ENCODE data around the gene OR10K2.
"Not testable (repeated sequence)": the region's sequence is repeated elsewhere in the genome, so short reads cannot be mapped to it uniquely, and the experiment has no call there.

The OR10K2 gene, protein sequence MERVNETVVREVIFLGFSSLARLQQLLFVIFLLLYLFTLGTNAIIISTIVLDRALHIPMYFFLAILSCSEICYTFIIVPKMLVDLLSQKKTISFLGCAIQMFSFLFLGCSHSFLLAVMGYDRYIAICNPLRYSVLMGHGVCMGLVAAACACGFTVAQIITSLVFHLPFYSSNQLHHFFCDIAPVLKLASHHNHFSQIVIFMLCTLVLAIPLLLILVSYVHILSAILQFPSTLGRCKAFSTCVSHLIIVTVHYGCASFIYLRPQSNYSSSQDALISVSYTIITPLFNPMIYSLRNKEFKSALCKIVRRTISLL

DNA sequence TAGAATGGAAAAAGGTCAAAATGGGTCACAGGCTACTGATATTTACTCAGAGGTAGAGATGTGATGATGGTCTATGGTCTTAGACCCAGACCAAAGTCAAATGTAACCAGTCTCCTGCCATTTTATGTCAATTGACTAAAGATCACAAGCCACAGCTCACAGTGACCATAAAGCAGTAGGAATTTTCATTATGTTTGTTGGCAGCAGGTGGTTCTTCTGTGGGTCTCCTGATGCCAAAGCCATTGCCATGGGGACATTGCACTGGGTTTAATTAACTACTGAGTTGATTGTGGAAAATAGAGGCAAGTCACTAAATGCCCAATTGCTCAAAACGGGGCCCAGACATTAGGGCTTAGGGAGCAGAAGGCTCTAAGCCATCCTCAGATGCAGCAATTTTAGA lies at the start of gene OR10K2:
Gene OR10K2 (minus strand): TSS at position 101 of the 400 bp plus-strand sequence. CDS start 5,371 bp downstream, outside the sequence.
- no peak for DNase-seq

DNA sequence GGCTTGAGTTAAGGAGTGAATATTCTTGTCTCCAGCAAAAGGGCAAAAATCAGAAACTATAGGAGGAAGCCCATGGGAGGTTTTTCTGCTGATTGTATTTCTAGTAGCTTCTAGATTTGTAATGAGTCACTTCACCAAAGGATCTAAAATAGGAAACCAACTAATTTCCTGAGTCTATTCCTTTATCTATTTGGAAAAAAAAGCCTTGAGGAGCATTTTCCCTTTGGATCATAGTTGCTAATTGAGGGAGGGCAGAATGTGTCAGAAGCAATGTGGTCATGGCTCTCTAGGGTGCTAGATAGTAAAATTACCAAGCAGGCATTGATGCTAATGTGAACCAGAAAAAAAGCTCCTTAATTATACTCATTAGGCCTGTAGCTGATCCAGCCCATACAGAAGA lies 45.9 kb upstream of the OR10K2 start, which contains the start of gene OR10R2:
Gene OR10R2 (plus strand): TSS at position 301 of the 400 bp plus-strand sequence. CDS start 106 bp downstream, outside the sequence.
- no peak for DNase-seq

DNA sequence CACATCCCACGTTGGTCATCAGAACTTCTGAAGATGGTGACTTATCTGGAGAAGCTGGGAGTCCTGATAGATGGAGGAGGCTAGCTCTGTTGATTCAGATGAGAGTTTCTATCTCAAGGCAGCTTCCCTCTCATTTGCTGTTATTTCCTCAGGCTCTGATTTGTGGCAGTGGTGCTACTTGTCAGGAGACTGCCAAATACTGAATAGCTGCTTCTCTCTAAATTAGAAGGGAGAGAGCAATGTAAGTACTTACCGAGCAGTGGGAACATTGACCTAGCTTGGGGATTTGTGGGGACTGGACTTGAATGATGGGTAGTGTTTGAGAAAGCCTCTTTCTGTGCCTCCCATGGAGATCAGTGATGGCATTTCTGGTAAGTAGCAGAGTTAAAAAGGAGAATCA lies 35.5 kb upstream of the OR10K2 start, which contains the start of gene OR10K1:
Gene OR10K1 (plus strand): TSS at position 301 of the 400 bp plus-strand sequence. CDS start 3,728 bp downstream, outside the sequence.
- no peak for DNase-seq

DNA sequence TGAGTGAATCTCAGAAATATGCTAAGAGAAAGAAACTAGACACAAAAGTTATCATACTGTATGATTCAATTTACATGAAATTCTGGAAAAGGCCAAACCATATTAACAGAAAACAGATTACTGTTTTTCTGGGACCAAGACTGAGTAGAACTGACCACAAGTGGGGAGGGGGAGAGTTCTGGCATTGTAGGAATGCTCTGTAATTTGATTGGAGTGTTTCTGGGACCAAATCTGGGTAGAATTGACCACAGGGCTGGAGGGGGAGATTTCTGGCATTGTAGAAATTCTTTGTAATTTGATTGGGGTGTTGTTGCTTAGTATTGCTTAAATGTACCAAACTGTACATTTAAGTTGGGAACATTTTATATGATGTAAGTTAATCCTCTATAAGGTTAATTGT lies 32.2 kb upstream of the OR10K2 start:
- DNase-seq, result no peak

DNA sequence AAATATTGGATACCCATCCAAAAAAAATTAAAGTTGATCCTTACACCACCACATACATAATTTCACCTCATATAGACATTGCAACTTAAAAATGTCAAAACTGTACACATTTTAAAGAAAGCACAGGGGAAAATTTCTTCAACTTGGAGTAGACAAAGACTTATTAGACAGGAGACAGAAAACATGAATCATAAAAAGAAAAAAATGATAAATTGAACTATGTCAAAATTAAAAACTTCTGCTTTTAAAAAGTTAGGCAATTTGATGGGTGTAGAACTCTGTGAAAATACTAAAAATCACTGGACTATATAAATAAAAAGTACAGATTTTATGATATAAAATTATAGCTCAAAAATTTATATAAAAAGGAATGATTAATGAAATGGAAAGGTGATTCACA lies 31.2 kb upstream of the OR10K2 start:
- no peak for DNase-seq

DNA sequence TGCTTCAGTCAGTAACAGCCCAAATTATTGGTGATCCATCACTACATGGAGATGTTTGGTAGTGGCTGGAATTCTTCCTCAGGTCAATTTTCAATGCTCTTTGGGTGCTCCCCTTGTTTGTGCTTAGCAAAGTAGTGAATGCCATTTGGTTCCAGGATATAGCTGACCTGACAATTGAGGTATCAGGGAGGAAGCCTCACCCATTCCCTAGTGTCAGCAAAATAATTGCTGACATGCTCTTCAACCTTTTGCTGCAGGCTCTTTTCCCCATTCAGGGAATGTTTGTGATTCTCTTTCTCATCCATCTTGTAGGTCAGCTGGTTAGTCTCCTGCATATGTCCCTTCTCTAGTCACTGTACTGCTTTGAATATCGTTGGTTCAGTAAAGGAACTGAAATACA lies 28.5 kb upstream of the OR10K2 start:
- DNase-seq, result no peak

DNA sequence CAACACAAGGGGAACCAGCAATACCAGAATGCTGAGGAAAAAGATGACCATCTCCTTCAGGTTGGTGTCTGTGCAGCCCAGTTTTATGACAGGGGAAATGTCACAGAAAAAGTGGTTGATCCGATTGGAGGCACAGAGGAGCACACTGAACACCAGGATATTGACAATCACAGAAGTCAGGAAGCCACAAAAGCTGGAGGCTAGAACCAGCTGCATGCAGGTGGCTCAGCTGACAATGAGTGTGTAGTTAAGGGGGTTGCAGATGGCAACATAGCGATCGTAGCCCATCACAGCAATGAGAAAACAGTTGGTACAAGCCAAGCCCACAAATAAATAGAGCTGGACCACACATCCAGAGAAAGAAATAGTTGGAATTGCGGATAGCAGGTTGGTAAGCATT lies 19.3 kb upstream of the OR10K2 start:
- DNase-seq, result no peak

DNA sequence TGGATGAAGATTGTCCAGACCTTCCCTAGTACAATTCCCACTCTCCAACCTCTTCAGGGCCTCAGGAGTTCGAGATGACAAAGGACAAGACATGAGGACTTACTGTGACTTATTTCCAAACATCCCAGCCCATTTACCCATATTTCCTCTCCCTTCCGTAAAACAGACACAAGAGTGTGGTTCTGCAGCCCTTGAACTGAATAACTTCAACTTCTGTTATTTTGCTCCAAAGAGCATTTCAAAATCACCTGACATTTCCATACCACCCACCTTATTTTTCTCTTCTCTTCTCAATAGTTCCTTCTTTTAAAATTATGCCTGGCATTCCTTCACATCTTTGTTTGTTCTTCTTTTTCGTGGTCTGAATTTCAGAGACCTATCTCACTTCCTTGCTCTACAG lies 8.7 kb upstream of the OR10K2 start:
- no peak for DNase-seq

DNA sequence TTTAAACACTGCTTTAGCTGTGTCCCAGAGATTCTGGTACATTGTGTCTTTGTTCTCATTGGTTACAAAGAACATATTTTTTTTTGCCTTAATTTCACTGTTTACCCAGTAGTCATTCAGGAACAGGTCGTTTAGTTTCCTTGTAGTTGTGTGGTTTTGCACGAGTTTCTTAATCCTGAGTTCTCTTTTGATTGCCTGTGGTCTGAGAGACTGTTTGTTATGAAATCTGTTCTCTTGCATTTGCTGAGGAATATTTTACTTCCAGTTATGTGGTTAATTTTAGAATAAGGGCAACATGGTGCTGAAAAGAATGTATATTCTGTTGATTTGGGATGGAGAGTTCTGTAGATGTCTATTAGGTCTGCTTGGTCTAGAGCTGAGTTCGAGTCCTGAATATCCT lies 4.1 kb upstream of the OR10K2 start:
- DNase-seq, result not testable (repeated sequence)

DNA sequence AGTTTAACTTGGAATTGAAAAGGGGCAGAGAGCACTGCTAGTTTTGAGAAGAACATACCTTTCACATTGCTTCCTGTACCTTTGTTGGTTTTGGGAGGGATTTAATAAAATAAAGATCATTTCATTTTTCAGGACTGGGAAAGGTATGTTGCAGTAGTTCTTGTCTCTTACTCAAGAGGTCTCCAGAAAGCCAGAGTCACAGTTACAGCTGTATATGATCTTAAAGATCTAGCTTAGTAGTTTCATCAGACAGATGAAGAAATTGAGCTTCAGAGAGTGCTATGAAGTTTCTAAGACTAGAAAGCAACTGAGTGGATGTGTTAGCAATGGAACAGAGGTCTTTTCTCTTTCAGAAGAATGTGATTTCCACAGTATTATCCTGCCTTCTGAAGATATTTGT lies 1.0 kb downstream of the OR10K2 start:
- no peak for DNase-seq

DNA sequence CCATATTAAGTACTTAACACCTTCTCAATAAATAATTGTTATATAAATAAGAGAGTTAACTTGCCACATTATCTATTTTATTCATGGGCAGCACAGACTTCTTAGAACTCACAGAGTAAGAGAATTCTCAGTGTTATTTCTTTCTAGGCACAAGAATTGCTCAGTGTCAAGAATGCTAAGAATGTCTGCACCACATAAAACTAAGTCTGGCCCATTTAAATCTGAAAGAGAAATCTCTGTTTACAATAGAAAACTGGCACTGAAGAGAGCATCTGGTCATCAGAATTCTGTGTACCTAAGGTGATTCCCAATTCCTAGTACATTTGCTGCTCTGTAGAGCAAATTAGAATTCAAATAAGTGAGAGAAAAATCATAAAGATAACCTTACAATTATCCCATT lies 3.8 kb downstream of the OR10K2 start:
- no peak for DNase-seq

DNA sequence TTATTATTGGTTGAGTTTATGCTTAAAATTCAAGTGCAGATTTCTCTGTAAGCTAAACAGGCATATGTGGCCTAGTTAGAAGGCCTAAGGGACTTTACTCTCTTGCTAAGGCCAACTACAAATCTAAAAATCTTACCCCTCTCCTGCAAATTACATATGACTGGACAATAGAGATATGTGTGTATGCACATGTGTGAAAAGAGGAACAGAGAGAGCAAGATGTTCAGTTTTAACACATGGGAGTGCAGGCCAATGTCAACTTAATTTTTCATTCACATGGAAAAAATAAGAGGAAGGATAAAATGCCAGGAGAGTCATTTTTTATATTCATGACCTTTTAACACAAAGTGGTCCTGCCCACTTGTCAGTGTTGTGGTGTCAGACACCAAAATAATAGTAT lies 8.5 kb downstream of the OR10K2 start:
- no peak for DNase-seq

DNA sequence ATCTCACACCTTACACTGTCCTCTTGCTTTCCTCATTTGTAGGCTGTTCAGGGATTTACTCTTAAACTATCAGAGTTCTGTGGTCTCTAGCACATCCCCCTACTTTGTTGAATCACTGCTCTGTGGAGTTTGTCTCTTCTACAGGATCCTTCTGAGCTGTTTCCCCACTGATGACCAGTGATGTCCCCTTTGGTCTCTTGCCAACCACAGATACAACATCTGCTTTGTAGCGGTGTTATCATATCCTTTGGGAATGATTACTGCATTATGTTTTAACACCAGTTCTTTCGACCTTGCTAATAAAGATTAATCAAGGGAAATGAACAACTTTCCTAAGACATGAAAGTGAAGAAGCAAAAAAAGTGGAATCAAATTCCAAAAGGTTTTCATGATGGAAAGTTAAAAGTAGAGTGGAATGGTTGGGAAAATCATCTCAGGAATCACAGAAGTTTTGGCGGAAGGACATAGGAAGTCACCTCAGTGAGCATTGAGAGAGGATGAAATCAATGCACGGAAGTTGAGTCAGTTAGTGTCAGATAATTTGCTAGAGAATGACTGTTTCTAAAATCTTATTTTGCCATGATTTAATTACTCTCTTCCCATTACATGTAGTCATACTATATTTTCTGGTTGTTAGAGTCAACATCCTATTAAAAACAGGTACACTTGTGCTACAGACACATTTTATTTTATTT lies 11.2 kb downstream of the OR10K2 start:
- DNase-seq, result no peak

DNA sequence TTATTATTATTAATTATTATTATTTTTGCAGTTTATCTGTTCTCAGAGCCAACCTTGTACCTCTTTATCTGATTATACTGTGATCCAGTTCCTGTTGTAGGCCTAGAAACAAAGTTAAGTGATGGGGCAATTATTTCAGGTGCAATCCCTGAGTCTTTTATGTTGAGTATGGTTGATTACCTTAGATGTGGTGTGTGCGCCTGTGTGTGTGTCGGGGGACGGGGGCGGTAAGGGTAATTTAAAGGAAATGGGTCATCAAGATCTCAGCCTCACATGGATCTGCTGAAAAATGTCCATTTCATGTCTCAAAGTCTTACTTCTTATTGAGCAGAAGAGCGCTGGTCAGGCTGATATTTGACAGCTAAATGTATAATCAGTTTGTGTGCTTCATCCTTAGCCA lies 18.9 kb downstream of the OR10K2 start:
- no peak for DNase-seq

DNA sequence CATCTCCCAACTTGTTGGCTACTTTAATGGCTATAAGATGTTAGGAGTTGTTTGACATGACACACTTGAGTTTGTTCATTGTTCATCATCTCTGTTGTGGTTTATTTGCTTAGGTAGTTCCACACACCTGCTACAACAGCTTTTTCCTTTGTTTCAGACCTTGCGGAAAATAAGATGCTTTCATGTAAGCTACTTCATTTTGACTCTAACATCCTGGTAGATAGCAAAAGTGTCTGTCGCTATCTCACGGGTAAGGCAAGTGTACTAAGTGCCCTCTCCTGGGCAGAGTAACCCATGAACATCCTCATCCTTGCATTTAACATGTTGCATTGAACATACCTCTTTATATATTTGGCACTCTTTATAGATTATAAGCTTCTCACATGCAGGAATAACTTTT lies 25.2 kb downstream of the OR10K2 start:
- no peak for DNase-seq

DNA sequence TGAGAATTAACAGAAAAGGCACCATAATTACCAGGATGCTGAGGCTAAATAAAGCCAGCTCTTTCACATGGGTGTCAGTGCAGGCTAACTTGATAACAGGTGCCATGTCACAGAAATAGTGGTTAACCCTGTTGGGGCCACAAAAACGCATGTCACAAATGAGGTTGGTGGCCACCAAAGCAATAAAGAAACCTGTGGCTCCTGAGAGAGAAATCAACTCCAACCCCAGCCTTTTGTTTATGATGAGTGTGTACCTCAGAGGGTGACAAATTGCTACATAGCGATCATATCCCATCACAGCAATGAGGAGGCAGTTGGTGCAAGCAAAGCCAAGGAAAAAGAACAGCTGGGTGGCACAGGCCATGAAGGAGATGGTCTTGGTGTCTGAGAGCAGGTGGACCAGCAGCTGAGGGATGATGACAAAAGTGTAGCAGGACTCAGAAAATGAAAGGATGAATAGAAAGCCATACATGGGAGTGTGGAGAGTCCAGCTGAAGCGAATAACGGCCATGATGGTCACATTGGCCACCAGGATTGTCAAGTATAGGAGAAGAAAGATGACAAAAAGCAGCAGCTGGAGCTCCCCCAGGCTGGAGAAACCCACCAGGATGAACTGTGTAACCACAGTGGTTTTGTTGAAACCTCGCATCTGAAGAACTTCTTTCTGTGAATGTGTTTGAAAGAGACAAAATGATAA lies 27.1 kb downstream of the OR10K2 start, which contains the start of gene OR10T2:
Gene OR10T2 (minus strand): TSS at position 649 of the 697 bp plus-strand sequence. CDS start 0 bp downstream, at position 649.
- no peak for DNase-seq

DNA sequence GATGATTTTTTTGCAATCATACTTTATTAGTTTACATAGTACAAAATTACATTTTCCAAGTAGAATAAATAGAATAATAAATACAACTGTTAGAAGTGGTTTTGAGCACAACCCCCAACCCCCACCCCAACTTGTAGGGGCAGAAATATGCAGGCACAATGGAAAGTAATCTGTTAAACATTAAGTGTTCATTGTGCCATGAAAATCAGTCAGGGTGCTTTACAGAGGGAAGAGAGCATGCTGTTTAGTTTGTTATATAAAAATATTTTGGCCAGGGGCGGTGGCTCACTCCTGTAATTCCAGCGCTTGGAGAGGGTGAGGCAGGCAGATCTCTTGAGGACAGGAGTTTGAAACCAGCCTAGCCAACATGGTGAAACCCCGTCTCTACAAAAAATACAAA lies 29.4 kb downstream of the OR10K2 start:
- no peak for DNase-seq

DNA sequence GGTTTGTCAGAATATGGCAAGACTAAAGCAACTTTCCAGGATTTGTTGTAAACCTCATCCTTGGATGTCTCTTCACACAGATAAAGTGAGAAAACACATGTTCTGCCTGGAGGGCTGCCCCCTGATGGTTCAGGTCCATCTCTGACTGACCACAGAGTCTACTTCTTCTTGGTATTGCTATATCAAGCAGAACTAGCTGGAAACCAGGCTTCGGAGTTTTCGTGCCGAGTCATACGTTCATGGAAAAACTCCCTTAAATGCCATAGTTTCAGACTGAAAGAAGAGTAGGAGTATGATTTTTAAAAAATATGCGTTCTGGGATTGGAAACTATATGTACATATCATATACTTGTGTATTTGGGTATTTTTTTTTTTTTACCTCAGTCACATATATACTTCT lies 32.6 kb downstream of the OR10K2 start:
- DNase-seq, result no peak

DNA sequence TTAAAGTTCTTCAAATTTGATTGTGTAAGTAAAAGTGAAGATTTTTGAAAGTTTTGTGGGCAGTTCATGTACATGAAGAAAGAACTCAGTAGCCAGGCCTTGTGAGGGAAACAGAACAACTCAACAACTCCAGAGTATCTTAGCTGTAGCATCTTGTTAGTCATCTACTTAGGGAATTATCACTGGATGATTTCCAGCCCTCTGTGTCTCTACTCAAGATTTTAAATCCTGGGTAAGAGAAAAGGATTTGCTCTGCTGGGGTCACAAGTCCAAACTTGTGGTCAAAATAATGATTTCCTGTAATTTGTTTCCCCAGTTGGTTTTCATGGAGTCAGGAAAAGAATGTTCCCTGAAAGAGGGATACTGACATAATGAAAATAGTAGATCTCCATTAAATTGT lies 34.9 kb downstream of the OR10K2 start:
- no peak for DNase-seq

DNA sequence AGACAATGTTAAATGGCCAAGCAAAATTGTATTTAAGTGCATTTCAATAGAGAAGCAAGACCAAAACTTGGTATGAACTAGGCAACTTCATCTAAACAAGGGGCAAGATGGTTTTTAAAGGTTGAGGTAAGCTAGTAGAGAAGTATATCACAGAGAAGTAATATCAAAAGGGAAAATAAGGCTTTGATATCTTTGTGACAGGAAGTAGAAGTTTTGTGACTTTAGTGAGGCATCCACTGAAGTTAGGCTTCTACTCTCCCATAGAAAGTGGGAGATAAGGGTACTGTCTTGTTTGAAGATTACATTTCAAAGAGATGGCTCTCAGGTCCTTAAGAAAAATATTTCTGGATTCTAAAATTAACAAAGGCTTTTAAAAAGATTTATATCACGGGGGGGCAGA lies 35.7 kb downstream of the OR10K2 start:
- DNase-seq, result no peak

DNA sequence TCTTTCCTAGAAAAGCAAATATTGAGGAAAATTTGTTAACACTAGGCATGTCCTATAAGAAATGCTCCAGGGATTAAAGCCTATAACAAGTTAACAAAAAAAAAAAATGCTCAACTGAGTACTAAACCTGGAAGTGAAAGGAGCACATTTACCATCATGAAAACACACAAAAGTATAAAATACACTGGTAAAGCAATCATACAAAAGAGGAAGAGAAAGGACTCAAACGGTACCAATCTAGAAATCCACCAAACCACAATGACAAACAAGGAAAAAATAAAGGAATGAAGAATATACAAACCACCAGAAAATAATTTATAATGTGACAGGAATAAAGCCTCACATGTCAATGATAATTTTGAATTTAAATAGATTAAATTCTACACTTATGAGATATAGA lies 51.2 kb downstream of the OR10K2 start:
- no peak for DNase-seq

DNA sequence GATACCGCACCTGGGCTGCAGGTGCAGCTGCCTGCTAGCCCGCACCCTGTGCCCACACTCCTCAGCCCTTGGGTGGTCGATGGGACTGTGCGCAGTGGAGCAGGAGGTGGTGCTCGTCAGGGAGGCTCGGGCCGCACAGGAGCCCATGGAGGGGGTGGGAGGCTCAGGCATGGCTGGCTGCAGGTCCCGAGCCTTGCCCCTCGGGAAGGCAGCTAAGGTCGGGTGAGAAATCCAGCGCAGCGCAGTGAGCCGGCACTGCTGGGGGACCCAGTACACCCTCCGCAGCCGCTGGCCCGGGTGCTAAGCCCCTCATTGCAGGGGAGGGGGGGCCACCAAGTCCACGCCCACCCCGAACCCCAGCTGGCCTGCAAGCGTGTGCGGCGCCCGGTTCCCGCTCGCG lies 51.9 kb downstream of the OR10K2 start:
- not testable (repeated sequence) for DNase-seq

DNA sequence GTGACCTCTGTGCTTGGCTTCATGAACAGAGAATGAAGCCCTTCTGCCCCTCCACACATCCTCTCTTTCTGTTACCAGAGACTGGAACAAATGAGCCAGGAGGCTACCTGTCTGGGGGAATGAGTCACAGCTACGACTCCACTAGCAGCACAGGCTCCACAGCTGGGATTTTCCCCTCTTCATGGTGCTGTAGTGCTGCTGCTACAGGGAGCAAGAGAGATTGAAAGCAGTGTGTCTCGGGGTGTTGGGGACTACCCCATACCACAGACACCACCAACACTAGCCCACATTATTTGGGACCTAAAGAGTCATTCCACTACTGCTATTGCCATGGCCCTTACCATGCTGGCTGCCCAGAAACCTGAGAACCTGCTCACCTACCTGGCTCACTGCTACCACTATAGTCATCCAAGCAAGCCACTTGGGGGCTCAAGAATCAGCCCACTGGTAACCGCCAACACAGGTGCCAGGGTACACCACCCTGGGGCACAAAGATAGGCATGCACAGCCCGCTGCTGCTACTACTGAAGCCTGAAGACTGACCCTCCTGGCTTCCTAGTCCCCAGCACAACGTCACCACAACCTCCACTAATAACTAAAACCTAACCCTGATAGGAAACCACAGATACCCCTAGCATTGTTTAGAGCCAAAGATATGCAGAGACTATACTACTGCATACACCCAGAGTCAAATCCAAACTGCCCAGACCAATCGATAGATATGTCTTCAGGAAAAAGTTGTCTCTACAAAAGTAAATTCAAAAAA lies 54.7 kb downstream of the OR10K2 start:
- no peak for DNase-seq
